ENCODE results near the gene DYNC1I1. TPM values are rescaled to one million over a fixed set of nuclear protein-coding genes. Genes with fewer than 3 reads are reported as not detected.

DYNC1I1 gene
- total and polyA plus RNA-seq, 4 donors, result 0.39 to 7.6 (median 1.5) TPM

- peaks cover 0 to 14% (median 0%) of the 10 kb centered on the region in 3 donors for H3K27me3 ChIP-seq (ENCODE audit: control insufficient read depth in 3 of 3, insufficient read depth in 3 of 3, low read length in 2 of 3)
- H3K4me3 ChIP-seq, result peak overlapping the region; percentile 30
- H3K9ac ChIP-seq (ENCODE audit: insufficient read depth in 1 of 2, low read length in 2 of 2), result peak overlapping the region in 1 of 2 donors; percentile 44
- H3K27ac ChIP-seq (ENCODE audit: low read depth in 1 of 2, low read length in 1 of 2), result peak overlapping the region in 1 of 2 donors; percentile 78
- DNase-seq (peak; percentile 24 to 53 (median 38)), ATAC-seq (ENCODE audit: insufficient read depth, low FRiP score) (no peak)
- no peak for TF ChIP-seq CTCF (IDR thresholded peaks at IDR 0.05; ENCODE audit: control extremely low read depth, extremely low read depth)
- H3K9me3 ChIP-seq (ENCODE audit: control insufficient read depth in 4 of 4, insufficient read depth in 3 of 4, low read length in 3 of 4), result no peaks in the 10 kb centered on the region
- peaks cover 0 to 7% (median 0%) of the 10 kb centered on the region in 5 donors for H3K4me1 ChIP-seq (ENCODE audit: control insufficient read depth in 5 of 5, insufficient read depth in 5 of 5, low read length in 5 of 5)
- WGBS, 2 donors, result 9 to 14% methylated on average over 45 of the region's 45 CpGs
- H3K36me3 ChIP-seq (ENCODE audit: control insufficient read depth in 4 of 4, insufficient read depth in 4 of 4, low read length in 4 of 4), result no peaks in the 10 kb centered on the region
Measured at GRCh38 chr7:95772771-95773581, 622 bp downstream of the DYNC1I1 start.

DNA sequence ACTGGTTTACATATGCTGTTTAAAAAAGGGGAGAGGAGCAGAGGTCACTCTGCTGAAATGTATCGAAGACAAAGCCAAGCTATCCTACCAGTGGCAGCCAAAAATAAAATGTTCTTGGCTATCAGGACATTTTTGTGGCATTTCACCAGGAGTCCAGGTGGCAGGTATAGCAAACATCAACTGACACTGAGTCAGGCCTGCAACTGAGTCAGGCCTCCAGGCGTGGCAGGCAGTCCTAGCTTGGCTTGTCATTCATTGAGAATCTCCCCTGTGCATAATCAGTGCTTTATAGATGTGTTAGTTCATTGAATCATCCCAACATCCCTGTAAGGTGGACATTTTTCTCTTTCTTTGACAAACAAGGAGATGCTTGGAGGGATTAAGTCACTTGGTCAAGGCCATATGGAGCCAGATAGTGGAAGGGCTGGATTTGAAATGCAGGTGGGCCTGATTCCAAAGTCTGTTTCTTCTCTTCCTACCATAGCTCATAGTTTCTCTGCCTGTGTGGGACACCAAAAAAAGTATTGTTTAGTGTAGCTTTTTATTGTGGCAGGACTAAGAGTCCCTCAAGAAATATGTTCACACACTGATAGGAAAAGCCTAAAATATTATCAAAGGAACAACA lies 4.3 kb downstream of the DYNC1I1 start:
- Histone ChIP-seq H3K27me3 (ENCODE audit: control insufficient read depth in 3 of 3, insufficient read depth in 3 of 3, low read length in 2 of 3) (peaks cover 0 to 14% (median 0%) of the 10 kb centered on the region in 3 donors), H3K9me3 (ENCODE audit: control insufficient read depth in 4 of 4, insufficient read depth in 3 of 4, low read length in 3 of 4) (no peaks in the 10 kb centered on the region), H3K4me1 (ENCODE audit: control insufficient read depth in 5 of 5, insufficient read depth in 5 of 5, low read length in 5 of 5) (peaks cover 0 to 7% (median 0%) of the 10 kb centered on the region in 5 donors), H3K4me3 (no peak overlapping the region), H3K36me3 (ENCODE audit: control insufficient read depth in 4 of 4, insufficient read depth in 4 of 4, low read length in 4 of 4) (no peaks in the 10 kb centered on the region), H3K27ac (ENCODE audit: low read depth in 1 of 2, low read length in 1 of 2) (no peak overlapping the region), H3K9ac (ENCODE audit: insufficient read depth in 1 of 2, low read length in 2 of 2) (no peak overlapping the region)
- 91 to 93% methylated on average over 2 of the region's 2 CpGs for WGBS, 2 donors
- TF ChIP-seq CTCF (IDR thresholded peaks at IDR 0.05; ENCODE audit: control extremely low read depth, extremely low read depth), result no peak
- no peak for ATAC-seq (ENCODE audit: insufficient read depth, low FRiP score)
- DNase-seq, result no peak

- no peak overlapping the region for H3K27ac ChIP-seq (ENCODE audit: low read depth in 1 of 2, low read length in 1 of 2)
- 86 to 93% methylated on average over 7 of the region's 7 CpGs for WGBS, 2 donors
- ATAC-seq (ENCODE audit: insufficient read depth, low FRiP score) (no peak), DNase-seq (peak in 1 of 3 donors; percentile 26)
- peaks cover 0 to 3% (median under 1%) of the 10 kb centered on the region in 4 donors for H3K9me3 ChIP-seq (ENCODE audit: control insufficient read depth in 4 of 4, insufficient read depth in 3 of 4, low read length in 3 of 4)
- H3K4me3 ChIP-seq, result no peak overlapping the region
- H3K4me1 ChIP-seq (ENCODE audit: control insufficient read depth in 5 of 5, insufficient read depth in 5 of 5, low read length in 5 of 5), result peaks cover 0 to 7% (median 0%) of the 10 kb centered on the region in 5 donors
- H3K36me3 ChIP-seq (ENCODE audit: control insufficient read depth in 4 of 4, insufficient read depth in 4 of 4, low read length in 4 of 4), result peaks cover 0 to under 1% (median 0%) of the 10 kb centered on the region in 4 donors
- H3K9ac ChIP-seq (ENCODE audit: insufficient read depth in 1 of 2, low read length in 2 of 2), result no peak overlapping the region
- TF ChIP-seq CTCF (IDR thresholded peaks at IDR 0.05; ENCODE audit: control extremely low read depth, extremely low read depth), result no peak
- H3K27me3 ChIP-seq (ENCODE audit: control insufficient read depth in 3 of 3, insufficient read depth in 3 of 3, low read length in 2 of 3), result peaks cover 0 to 11% (median 0%) of the 10 kb centered on the region in 3 donors
Measured at GRCh38 chr7:95777269-95777668, 4.9 kb downstream of the DYNC1I1 start.
